ENCODE data around the gene BORCS8. TPM values are rescaled to one million over a fixed set of nuclear protein-coding genes. Genes with fewer than 3 reads are reported as not detected.
"Not testable (repeated sequence)": the region's sequence is repeated elsewhere in the genome, so short reads cannot be mapped to it uniquely, and the experiment has no call there.

The BORCS8 gene
- total RNA-seq, 1 donor = 13.4 TPM

- no peak for DNase-seq (ENCODE audit: low read depth)
- H3K4me3 ChIP-seq (ENCODE audit: low read depth, low read length) = no peak overlapping the region
- TF ChIP-seq, protein P1, sequence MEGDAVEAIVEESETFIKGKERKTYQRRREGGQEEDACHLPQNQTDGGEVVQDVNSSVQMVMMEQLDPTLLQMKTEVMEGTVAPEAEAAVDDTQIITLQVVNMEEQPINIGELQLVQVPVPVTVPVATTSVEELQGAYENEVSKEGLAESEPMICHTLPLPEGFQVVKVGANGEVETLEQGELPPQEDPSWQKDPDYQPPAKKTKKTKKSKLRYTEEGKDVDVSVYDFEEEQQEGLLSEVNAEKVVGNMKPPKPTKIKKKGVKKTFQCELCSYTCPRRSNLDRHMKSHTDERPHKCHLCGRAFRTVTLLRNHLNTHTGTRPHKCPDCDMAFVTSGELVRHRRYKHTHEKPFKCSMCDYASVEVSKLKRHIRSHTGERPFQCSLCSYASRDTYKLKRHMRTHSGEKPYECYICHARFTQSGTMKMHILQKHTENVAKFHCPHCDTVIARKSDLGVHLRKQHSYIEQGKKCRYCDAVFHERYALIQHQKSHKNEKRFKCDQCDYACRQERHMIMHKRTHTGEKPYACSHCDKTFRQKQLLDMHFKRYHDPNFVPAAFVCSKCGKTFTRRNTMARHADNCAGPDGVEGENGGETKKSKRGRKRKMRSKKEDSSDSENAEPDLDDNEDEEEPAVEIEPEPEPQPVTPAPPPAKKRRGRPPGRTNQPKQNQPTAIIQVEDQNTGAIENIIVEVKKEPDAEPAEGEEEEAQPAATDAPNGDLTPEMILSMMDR (IDR thresholded peaks at IDR 0.05; ENCODE audit: insufficient read depth, low read depth, low read length) = no peak
These were observed 10.4 kb downstream of the BORCS8 start for GRCh38 chr19:19181488-19181998.

DNA sequence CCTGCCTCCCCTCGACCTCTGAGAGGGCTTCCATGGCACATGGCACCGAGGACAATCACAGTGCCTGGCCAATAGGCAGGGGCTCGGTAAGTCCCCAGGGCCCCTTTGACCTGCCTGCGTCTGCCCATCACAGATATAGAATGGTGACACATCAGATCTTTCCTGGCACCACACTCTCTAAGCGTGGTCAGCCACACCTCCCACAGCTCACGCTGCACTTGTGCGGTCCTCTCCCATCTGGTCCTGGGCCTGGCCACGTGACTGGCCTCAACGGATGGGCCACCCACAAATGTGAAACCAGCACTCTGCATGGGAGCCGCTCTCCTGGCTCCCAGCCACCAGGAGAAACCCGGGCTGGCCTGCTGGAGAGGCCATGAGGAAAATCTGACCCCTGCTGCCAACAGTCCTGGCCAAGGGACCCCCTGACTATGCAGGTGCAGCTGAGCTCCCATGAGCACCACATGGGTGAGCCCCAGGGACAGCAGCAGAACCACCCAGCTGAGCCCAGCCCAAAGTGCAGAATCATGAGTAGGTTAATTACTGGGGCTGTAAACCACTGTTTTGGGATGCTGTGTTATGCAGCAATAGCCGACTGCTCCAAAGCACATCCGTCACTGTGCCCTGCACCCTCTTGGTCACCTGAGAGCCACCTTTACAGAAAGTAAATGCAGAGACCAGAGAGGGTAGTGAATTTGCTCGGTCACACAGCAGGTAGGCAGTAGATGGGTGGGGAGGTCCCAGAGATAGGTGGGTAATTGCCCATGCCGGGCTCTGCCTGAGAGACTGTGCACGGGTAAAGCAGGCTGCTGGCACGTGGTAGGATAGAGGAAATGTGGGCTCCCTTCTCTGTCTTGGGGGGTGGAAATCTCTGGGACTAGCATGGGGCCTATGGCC lies 12.2 kb downstream of the BORCS8 start:
- TF ChIP-seq, protein P1 (IDR thresholded peaks at IDR 0.05; ENCODE audit: insufficient read depth, low read depth, low read length) = no peak
- no peak overlapping the region for H3K4me3 ChIP-seq (ENCODE audit: low read depth, low read length)
- DNase-seq (ENCODE audit: low read depth) = no peak

DNA sequence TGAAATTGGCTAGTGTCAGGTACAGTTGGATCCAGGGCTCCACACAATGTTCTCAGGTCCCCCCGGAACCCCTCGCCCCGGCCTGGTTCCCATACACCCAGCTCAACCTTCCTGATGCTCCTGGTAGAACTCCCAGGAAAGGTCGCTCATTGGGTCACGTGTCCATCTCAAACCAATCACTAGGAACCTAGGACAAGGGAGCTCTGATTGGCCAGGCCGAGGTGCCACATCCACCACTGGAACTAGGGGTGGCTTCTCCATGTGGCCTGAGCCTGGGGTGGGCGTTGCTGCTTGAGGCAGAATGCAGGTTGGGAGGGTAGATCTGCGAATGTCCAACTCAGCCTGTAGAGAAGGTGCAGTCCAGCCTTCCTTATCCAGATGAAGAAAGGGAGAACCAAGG lies 15.0 kb downstream of the BORCS8 start:
- no peak for DNase-seq (ENCODE audit: low read depth)
- TF ChIP-seq, protein P1 (IDR thresholded peaks at IDR 0.05; ENCODE audit: insufficient read depth, low read depth, low read length) = no peak
- no peak overlapping the region for H3K4me3 ChIP-seq (ENCODE audit: low read depth, low read length)

DNA sequence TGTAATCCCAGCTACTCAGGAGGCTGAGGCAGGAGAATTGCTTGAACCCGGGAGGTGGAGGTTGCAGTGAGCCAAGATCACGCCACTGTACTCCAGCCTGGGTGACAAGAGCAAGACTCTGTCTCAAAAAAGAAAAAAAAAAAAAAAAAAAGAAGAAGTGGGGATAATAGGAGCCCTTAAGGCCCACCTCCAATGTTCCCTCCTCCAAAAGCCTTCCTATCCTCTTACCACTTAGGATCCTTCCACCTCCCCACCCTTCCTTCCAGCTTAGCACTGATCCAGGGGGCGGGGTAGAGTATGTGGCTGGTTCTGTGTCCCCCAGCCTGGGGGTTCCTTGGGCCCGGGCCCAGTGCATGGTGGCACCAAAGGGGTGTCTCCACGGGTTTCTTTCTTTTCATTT lies 18.7 kb downstream of the BORCS8 start:
- H3K4me3 ChIP-seq (ENCODE audit: low read depth, low read length); DNase-seq (ENCODE audit: low read depth): not testable (repeated sequence)

DNA sequence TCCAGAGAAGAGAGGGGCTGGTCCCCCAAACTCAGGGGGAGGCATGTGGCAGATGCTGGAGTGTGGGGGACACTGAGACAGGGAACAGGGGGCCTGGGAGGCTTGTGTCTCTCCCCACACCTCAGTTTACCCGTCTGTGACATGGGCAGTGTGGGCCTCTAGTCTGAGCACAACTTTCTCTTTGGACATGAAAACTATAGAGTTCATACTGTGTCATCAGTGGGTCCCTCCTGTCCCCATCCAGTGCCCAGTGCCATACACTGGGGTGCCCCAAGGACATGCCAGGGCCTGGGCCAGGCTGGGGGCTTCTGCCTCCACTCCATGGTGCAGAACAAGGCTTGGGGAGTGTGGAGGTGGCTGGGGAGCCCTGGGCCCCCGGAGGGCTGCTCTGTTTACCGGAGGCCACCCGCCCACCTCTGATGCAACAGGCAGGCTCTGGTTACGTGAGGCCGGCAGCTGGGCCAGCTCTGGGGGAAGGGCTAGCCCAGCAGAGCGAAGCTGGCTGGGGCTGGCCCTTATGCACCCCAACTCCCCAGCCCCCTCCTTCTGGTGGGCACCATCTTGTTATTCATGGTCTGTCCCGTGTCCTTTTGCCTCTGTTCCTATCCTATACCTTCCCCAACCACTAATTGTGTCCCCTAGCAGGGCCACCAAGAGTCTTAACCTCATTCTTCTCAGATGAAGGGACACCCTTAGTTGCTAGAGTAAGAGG lies 20.0 kb downstream of the BORCS8 start:
- peak; percentile 81 for DNase-seq (ENCODE audit: low read depth)
- H3K4me3 ChIP-seq (ENCODE audit: low read depth, low read length) = no peak overlapping the region
- TF ChIP-seq, protein P1 (IDR thresholded peaks at IDR 0.05; ENCODE audit: insufficient read depth, low read depth, low read length) = no peak

GRCh38 chr19:19170873-19171672 lies 20.9 kb downstream of the BORCS8 start:
- no peak for DNase-seq (ENCODE audit: low read depth)
- TF ChIP-seq, protein P1 (IDR thresholded peaks at IDR 0.05; ENCODE audit: insufficient read depth, low read depth, low read length) = no peak
- H3K4me3 ChIP-seq (ENCODE audit: low read depth, low read length) = no peak overlapping the region
